HUES64 (cell line): Measurements from ENCODE around the gene DUSP5. TPM values are rescaled to one million over a fixed set of nuclear protein-coding genes. Genes with fewer than 3 reads are reported as not detected.

Source experiments
- H3K27ac ChIP-seq: 2 replicates; pipeline ENCODE4 v1.7.0; 2013; ENCODE audit warnings: low read depth, low read length, inconsistent platforms
- H3K27me3 ChIP-seq: 2 replicates; pipeline ENCODE4 v1.6.1; 2013; ENCODE audit warnings: mild to moderate bottlenecking, low read length; ENCODE audit not compliant: insufficient read depth
- H3K36me3 ChIP-seq: 2 replicates; pipeline ENCODE4 v1.6.1; 2013; ENCODE audit warnings: mild to moderate bottlenecking, low read length; ENCODE audit not compliant: insufficient read depth
- H3K4me1 ChIP-seq: 2 replicates; pipeline ENCODE4 v1.6.1; 2013; ENCODE audit warnings: mild to moderate bottlenecking, low read length, moderate library complexity; ENCODE audit not compliant: insufficient read depth
- H3K4me3 ChIP-seq: 2 replicates; pipeline ENCODE4 v1.5.1; 2013; ENCODE audit warnings: mild to moderate bottlenecking, low read length, moderate library complexity
- H3K9ac ChIP-seq: 2 replicates; pipeline ENCODE4 v1.6.1; 2013; ENCODE audit warnings: mild to moderate bottlenecking, low read depth, low read length
- H3K9me3 ChIP-seq: 2 replicates; pipeline ENCODE4 v1.6.1; 2013; ENCODE audit warnings: low read depth, low read length; ENCODE audit not compliant: insufficient read depth
- WGBS: fragments of 150-250, 120-280 bp; methylation state at CpG from one replicate; pipeline ENCODE4 v1.1.7; 2013; ENCODE audit warnings: missing lambda C conversion rate; 5-methylcytosine and 5-hydroxymethylcytosine counted together
- polyA plus RNA-seq, 2 experiments: library from polyadenylated mRNA; stranded (reverse); fragments of 50-300 nt; gene quantifications; one replicate each; pipeline ENCODE4 v1.2.3, GENCODE V29; 2013

The DUSP5 gene
- polyA plus RNA-seq (2013, experiment 1 of 2) = 22.3 TPM
- polyA plus RNA-seq (2013, experiment 2 of 2) = 21.0 TPM

- peaks cover 2% of the 10 kb centered on the region; the same call in 1 of the 2 replicates for H3K36me3 ChIP-seq
- H3K9ac ChIP-seq = peak within 1 kb of the TSS; percentile 75
- peak within 1 kb of the TSS; percentile 73 for H3K27ac ChIP-seq
- peaks cover 50% of the 10 kb centered on the region for H3K4me1 ChIP-seq
- H3K27me3 ChIP-seq = peaks cover 39% of the 10 kb centered on the region
- H3K9me3 ChIP-seq = no peaks in the 10 kb centered on the region
- under 1% methylated on average over 98 of the region's 98 CpGs for WGBS
- peak within 1 kb of the TSS; percentile 86 for H3K4me3 ChIP-seq
These were observed at the start of gene DUSP5 for GRCh38 chr10:110497438-110498086. Gene DUSP5, plus strand, starts transcription at chr10:110497907. Its CDS starts 215 bp downstream, at chr10:110498122.

GRCh38 chr10:110448682-110449418 lies 48.9 kb upstream of the DUSP5 start:
- no peaks in the 10 kb centered on the region for H3K4me1 ChIP-seq
- H3K9me3 ChIP-seq = no peaks in the 10 kb centered on the region
- no peak overlapping the region for H3K27ac ChIP-seq
- H3K27me3 ChIP-seq = no peaks in the 10 kb centered on the region
- WGBS = 91% methylated on average over 3 of the region's 3 CpGs
- no peaks in the 10 kb centered on the region for H3K36me3 ChIP-seq
- H3K4me3 ChIP-seq = no peak overlapping the region
- H3K9ac ChIP-seq = no peak overlapping the region

GRCh38 chr10:110455446-110455845 lies 42.3 kb upstream of the DUSP5 start:
- H3K9me3 ChIP-seq = no peaks in the 10 kb centered on the region
- 55% methylated on average over 3 of the region's 3 CpGs for WGBS
- no peak overlapping the region for H3K4me3 ChIP-seq
- no peak overlapping the region for H3K9ac ChIP-seq
- H3K36me3 ChIP-seq = no peaks in the 10 kb centered on the region
- H3K27ac ChIP-seq = no peak overlapping the region
- H3K4me1 ChIP-seq = no peaks in the 10 kb centered on the region
- H3K27me3 ChIP-seq = no peaks in the 10 kb centered on the region

GRCh38 chr10:110456046-110456445 lies 41.7 kb upstream of the DUSP5 start:
- Histone ChIP-seq H3K27ac (no peak overlapping the region), H3K27me3 (no peaks in the 10 kb centered on the region), H3K9me3 (no peaks in the 10 kb centered on the region), H3K36me3 (no peaks in the 10 kb centered on the region), H3K4me3 (no peak overlapping the region), H3K9ac (no peak overlapping the region), H3K4me1 (no peaks in the 10 kb centered on the region)
- WGBS = no CpG with 5 or more reads among the region's 1 CpG

GRCh38 chr10:110456523-110457091 lies 41.1 kb upstream of the DUSP5 start:
- Histone ChIP-seq H3K9me3 (no peaks in the 10 kb centered on the region), H3K27me3 (no peaks in the 10 kb centered on the region), H3K4me3 (no peak overlapping the region), H3K27ac (no peak overlapping the region), H3K36me3 (no peaks in the 10 kb centered on the region), H3K4me1 (no peaks in the 10 kb centered on the region), H3K9ac (no peak overlapping the region)
- 89% methylated on average over 3 of the region's 3 CpGs for WGBS

GRCh38 chr10:110457851-110458250 lies 39.9 kb upstream of the DUSP5 start:
- Histone ChIP-seq H3K9me3 (no peaks in the 10 kb centered on the region), H3K4me3 (no peak overlapping the region), H3K36me3 (no peaks in the 10 kb centered on the region), H3K9ac (no peak overlapping the region), H3K27ac (no peak overlapping the region), H3K27me3 (no peaks in the 10 kb centered on the region), H3K4me1 (no peaks in the 10 kb centered on the region)
- WGBS = 91% methylated on average over 9 of the region's 9 CpGs

GRCh38 chr10:110458266-110458920 lies 39.3 kb upstream of the DUSP5 start:
- Histone ChIP-seq H3K36me3 (no peaks in the 10 kb centered on the region), H3K4me3 (no peak overlapping the region), H3K4me1 (no peaks in the 10 kb centered on the region), H3K27me3 (no peaks in the 10 kb centered on the region), H3K9ac (no peak overlapping the region), H3K9me3 (no peaks in the 10 kb centered on the region), H3K27ac (no peak overlapping the region)
- 94% methylated on average over 7 of the region's 7 CpGs for WGBS

- no peak overlapping the region for H3K27ac ChIP-seq
- H3K9ac ChIP-seq = no peak overlapping the region
- no peaks in the 10 kb centered on the region for H3K4me1 ChIP-seq
- H3K4me3 ChIP-seq = no peak overlapping the region
- WGBS = 92% methylated on average over 10 of the region's 10 CpGs
- no peaks in the 10 kb centered on the region for H3K27me3 ChIP-seq
- H3K9me3 ChIP-seq = no peaks in the 10 kb centered on the region
- H3K36me3 ChIP-seq = no peaks in the 10 kb centered on the region
These were observed 38.1 kb upstream of the DUSP5 start for GRCh38 chr10:110459600-110459999.

GRCh38 chr10:110460111-110460809 lies 37.4 kb upstream of the DUSP5 start:
- no peak overlapping the region for H3K9ac ChIP-seq
- WGBS = 75% methylated on average over 16 of the region's 16 CpGs
- H3K4me3 ChIP-seq = no peak overlapping the region
- H3K27me3 ChIP-seq = no peaks in the 10 kb centered on the region
- no peak overlapping the region for H3K27ac ChIP-seq
- no peaks in the 10 kb centered on the region for H3K4me1 ChIP-seq
- H3K36me3 ChIP-seq = no peaks in the 10 kb centered on the region
- no peaks in the 10 kb centered on the region for H3K9me3 ChIP-seq

GRCh38 chr10:110461088-110461487 lies 36.6 kb upstream of the DUSP5 start:
- no peaks in the 10 kb centered on the region for H3K9me3 ChIP-seq
- H3K4me3 ChIP-seq = no peak overlapping the region
- WGBS = 91% methylated on average over 7 of the region's 7 CpGs
- no peak overlapping the region for H3K27ac ChIP-seq
- H3K27me3 ChIP-seq = no peaks in the 10 kb centered on the region
- H3K4me1 ChIP-seq = no peaks in the 10 kb centered on the region
- no peaks in the 10 kb centered on the region for H3K36me3 ChIP-seq
- no peak overlapping the region for H3K9ac ChIP-seq
